HG03045 (cell line): Measurements from ENCODE around the gene IFIT1.
"Not testable (repeated sequence)": the region's sequence is repeated elsewhere in the genome, so short reads cannot be mapped to it uniquely, and the experiment has no call there.

ENCODE experiments used
- ATAC-seq: cut with Tn5 transposase; IDR thresholded peaks from one replicate; pipeline ENCODE4 v1.9.1; 2021; ENCODE audit warnings: mild to moderate bottlenecking, moderate library complexity; ENCODE audit not compliant: unreplicated experiment

Gene IFIT1

GRCh38 chr10:89363729-89364442, 28.5 kb upstream of the IFIT1 start:
- no peak for ATAC-seq

DNA sequence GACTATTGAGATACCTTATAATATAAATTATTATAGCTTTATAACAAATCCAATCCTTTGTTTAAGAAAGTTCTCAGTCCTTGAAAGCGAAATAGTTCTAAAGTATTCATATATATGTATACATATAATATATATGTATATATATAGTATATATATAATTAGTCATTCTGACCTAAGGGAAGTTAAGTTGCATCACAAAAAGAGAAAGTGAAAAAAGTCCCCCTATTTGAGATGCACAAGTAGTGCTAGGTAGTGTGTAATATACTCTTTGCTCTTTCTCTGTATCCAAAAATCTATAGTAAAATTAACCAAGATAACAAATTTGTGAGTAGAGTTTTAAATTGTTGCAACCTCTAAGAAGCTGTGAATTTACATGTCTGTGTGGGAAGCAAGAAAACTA, 27.9 kb upstream of the IFIT1 start:
- no peak for ATAC-seq

DNA sequence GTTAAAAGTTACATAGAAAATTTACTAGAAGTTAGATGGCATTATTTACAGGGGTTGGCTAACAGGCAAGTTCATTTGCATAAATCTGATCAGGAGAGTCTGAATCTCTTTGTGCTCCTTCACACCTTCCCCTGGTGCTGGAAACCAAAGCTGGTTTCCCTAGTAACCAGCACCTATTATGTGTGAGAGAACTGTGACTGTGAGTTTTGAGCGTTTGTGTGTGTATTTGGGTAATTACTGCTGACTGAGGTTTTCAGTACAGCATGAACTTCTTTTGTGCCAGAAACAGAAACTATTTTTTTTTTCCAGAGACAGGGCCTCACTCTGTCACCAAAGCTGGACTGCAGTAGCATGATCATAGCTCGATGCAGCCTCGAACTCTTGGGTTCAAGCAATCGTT, 24.9 kb upstream of the IFIT1 start:
- ATAC-seq = peak; percentile 66

GRCh38 chr10:89368129-89368528, 24.3 kb upstream of the IFIT1 start:
- no peak for ATAC-seq

- ATAC-seq = no peak
These were observed 23.0 kb upstream of the IFIT1 start for GRCh38 chr10:89369156-89370105.

DNA sequence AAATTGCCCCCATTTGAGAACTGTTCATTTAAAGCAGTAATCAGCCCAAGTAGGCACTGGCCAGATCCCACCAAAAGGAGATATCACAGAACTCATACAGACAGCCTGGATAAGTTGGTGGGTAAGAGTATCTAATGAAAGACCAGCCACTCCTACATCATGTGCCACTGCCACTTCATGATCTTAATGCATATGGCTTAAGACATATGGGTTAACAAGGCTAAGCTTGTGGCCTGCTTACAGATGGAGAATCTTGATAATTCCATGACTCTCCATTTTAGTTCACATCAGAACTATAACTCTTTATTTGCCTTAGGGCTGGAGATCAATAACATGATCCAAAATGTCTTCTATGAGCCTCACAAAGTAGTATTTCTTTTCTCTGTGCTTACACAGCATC, 21.3 kb upstream of the IFIT1 start:
- ATAC-seq = no peak

DNA sequence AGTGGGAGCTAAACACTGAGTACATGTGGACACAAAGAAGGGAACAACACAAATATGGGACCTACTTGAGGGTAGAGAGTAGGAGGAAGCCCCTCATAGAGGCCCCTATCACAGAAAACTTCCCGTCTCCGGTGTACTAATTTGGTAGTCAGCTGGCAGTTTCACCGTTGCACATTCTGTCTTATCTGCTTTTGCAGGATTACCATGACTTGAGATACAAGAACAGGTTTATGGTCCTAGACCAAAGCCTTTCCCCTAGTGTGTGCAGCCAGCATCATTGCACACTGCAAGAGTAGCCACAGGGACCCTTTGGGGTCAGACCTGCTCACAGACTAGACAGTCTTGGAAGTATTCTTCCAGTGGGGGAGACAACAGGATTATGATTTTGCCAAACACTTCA, 20.4 kb upstream of the IFIT1 start:
- ATAC-seq = no peak

DNA sequence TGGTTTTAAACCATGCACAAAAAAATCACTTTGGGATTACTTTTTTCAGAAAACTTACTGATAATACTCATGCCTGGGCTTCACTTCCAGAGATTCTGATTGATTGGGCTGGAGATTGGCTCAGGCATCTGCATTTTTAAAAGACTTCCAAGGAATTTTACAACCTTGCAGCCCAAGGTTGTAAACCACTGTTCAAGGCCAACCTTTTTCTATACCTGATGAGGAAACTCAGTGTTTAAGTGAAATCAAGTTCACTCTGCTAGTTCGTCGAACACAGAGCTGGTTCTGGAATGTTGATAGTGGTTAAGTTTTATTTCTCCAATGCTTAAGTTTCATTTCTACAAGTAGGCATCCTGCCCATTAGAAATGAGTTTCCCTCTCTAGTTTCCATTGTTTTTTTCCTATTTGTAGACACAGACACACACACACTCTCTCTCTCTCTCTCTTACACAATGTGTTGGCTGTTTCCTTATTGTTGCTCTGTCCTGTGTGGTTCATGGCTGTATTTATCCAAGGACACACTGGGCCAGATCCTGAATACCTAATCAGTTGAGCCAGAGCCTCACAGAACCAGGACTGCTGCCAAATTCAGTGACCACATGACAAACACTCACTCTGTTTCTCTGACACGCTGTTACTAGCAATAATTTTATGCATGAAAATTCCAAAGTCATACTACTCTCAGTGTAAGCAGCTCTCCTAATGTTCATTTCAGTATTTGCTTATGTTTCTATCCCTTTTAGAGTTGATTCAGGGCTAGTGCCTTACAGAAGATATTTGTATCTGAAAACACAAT, 18.3 kb upstream of the IFIT1 start:
- no peak for ATAC-seq

GRCh38 chr10:89374713-89375141, 17.7 kb upstream of the IFIT1 start:
- no peak for ATAC-seq

- ATAC-seq = no peak
These were observed 14.5 kb upstream of the IFIT1 start, which contains the start of gene IFIT1B for GRCh38 chr10:89377705-89378637. Gene IFIT1B (plus strand): TSS chr10:89378056. CDS start chr10:89378136, 80 bp downstream.

- ATAC-seq = no peak
These were observed 13.3 kb upstream of the IFIT1 start for GRCh38 chr10:89379103-89379502.

- ATAC-seq = no peak
These were observed 9.7 kb upstream of the IFIT1 start for GRCh38 chr10:89382757-89383156.

DNA sequence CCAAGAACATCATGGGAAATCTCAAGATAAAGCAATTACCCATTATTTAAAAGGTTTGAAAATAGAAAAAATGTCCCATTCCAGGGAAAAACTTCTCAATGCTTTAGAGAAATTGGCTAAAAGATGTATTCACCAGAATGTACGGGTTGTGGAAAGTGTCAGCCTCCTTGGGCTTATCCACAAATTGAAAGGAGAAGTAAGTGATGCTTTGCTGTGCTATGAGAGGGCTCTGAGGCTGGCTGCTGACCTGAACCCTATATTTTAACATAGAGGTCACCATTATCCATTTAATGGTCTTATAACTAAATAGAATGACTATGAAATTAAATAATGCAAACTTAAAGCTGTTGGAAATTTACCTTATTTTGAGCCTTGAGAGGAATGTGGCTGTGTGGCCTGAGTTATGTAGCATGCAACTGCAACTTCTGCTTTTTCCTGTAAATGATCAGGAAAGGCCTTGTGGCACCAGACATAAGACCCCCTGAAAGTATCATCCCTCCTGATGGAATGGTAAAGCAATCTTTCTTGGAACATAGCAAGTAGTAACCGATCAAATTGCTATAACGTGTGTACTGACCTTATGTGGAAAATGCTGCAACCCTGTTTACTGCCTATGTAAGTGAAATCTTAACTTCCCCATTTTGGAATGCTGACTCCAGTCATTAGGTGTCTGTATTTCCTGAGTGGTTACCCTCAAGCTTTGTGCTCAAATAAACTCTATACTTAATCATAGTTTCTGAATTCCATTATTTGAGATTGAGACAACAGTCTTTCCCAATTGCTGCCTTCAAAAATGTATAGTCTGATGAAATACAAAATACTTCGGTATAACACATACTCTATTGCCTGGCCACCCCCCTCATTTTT, 7.7 kb upstream of the IFIT1 start:
- no peak for ATAC-seq

GRCh38 chr10:89388806-89389205, 3.6 kb upstream of the IFIT1 start:
- no peak for ATAC-seq

DNA sequence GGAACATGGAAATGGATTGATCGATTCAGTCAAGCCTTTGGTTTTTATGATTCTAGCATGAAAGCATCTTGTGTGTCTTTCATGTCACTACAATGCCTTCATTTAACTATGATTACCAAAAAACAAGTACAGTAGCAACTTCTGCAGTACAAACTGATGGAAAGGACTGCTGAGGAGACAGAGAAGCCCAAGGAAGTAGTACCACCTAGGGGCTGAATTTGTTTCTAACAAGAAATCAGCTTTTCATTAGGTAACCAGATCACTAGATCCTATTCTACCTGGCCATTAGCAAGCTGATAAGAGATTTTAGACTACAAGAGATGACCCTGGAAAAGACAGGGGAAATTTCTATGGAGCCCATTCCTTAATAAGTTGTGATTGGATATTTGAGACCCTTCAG, 3.2 kb upstream of the IFIT1 start:
- no peak for ATAC-seq

- ATAC-seq = no peak
These were observed 1.8 kb upstream of the IFIT1 start for GRCh38 chr10:89390476-89391225.

DNA sequence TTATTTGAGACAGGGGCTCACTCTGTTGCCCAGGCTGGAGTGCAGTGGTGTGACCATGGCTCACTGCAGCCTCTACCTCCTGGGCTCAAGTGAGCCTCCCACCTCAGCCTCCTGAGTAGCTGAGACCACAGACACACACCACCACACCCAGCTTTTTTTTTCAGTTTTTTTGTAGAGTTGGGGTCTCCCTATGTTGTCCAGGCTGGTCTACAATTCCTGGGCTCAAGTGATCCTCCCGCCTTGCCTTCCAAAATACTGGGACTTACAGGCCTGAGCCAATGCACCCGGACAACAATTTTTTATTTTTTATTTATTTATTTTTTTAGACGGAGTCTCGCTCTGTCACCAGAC, 1.2 kb upstream of the IFIT1 start:
- ATAC-seq = not testable (repeated sequence)

- ATAC-seq = no peak
These were observed 551 bp downstream of the IFIT1 start for GRCh38 chr10:89392974-89393373.

- ATAC-seq = no peak
These were observed 1.5 kb downstream of the IFIT1 start for GRCh38 chr10:89393898-89394297.
